GM12891 (cell line): ENCODE data around the gene ECHS1.

ENCODE experiments used
- DNase-seq: peaks from one replicate; pipeline ENCODE4 v3.0.0; 2011; ENCODE audit warnings: low spot score; ENCODE audit not compliant: insufficient read length
- FAIRE-seq: peaks from 2 replicates; lab custom pipeline; 2011; peaks lifted over from hg19 to GRCh38; lab: Jason Lieb, UNC
- PAX5 ChIP-seq: IDR thresholded peaks from 2 replicates; pipeline ENCODE4 v1.6.1; 2011; ENCODE audit warnings: low read length, moderate library complexity, mild to moderate bottlenecking; ENCODE audit not compliant: insufficient read depth, severe bottlenecking
- POLR2A ChIP-seq: IDR thresholded peaks from 2 replicates; pipeline ENCODE4 v1.6.1; 2011; ENCODE audit warnings: low read depth, low read length, control low read depth
- POLR2AphosphoS5 ChIP-seq: IDR thresholded peaks from 2 replicates; pipeline ENCODE4 v1.6.1; 2011; ENCODE audit warnings: low read depth, low read length, control low read depth
- POU2F2 ChIP-seq: IDR thresholded peaks from 2 replicates; pipeline ENCODE4 v1.6.1; 2011; ENCODE audit warnings: low read depth, mild to moderate bottlenecking, control low read depth, low read length, moderate library complexity
- SPI1 ChIP-seq: IDR thresholded peaks from 2 replicates; pipeline ENCODE4 v1.6.1; 2011; ENCODE audit warnings: low read depth, low read length, control low read depth
- TAF1 ChIP-seq: IDR thresholded peaks from 2 replicates; pipeline ENCODE4 v1.6.1; 2011; ENCODE audit warnings: low read depth, low read length, control low read depth

Gene ECHS1

DNA sequence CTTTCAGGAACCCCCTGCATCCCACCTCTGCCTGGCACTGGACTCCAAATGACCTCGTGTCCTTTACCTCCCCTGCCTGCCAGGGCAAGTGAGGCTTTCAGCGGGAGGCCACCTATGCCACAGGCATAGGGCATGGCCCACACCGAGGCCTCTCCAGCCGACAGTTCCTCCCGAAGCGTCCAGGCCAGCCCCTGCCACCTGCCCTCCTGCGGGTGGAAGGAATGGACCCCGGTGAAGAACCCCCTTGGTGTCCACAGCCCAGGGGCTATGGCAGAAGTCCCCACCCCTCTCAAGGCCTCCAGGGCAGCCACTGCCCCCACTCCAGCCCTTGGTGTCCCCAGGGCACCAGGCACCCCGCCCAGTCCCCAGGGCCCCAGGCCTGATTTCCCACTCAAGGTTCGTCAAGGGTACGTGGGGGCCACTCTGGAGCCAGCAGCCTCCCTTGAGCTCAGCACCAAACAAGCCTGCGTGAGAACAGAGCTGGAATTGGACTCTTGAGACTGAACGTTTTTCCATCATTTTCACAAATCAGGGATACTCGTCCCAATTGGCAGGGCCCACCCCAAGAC is 18.4 kb downstream of the ECHS1 start:
- TF ChIP-seq PAX5 = no peak
- TF ChIP-seq SPI1 = no peak
- no peak for TF ChIP-seq POLR2AphosphoS5
- TF ChIP-seq POLR2A = no peak
- DNase-seq = no peak
- FAIRE-seq = no peak

DNA sequence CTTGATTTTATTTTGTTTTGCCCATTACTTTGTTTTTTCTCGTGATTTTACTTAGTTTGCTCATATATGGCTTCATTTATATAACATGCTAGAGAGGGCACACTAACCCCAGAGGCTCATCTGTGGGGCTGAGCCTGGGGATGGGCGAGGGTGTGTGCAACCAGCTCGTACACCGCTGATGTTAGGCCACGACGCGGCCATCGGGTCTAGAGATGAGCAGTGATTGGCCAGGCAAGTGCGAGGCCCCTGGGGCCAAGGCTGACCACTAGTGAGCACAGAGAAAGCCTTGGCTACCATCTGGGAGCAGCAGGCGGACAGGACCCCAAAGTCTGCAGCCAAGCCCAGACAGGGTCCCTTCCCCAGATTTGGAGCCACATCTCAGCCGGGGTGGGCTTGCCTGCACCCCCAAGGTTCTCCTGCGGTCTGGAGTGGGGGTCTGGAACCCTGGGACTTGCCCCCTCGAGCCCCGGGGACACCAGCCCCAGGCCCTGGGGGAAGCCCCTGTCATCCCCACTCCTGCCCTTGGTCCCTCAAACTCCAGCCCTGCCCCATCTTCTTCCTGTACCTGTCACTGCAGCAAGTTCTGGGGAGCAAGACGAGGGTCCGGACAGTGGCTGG is 19.1 kb downstream of the ECHS1 start:
- FAIRE-seq (no peak), DNase-seq (no peak)
- TF ChIP-seq POLR2AphosphoS5 = no peak
- no peak for TF ChIP-seq PAX5
- TF ChIP-seq POLR2A = no peak
- no peak for TF ChIP-seq POU2F2
- TF ChIP-seq TAF1 = no peak
- TF ChIP-seq SPI1 = no peak

DNA sequence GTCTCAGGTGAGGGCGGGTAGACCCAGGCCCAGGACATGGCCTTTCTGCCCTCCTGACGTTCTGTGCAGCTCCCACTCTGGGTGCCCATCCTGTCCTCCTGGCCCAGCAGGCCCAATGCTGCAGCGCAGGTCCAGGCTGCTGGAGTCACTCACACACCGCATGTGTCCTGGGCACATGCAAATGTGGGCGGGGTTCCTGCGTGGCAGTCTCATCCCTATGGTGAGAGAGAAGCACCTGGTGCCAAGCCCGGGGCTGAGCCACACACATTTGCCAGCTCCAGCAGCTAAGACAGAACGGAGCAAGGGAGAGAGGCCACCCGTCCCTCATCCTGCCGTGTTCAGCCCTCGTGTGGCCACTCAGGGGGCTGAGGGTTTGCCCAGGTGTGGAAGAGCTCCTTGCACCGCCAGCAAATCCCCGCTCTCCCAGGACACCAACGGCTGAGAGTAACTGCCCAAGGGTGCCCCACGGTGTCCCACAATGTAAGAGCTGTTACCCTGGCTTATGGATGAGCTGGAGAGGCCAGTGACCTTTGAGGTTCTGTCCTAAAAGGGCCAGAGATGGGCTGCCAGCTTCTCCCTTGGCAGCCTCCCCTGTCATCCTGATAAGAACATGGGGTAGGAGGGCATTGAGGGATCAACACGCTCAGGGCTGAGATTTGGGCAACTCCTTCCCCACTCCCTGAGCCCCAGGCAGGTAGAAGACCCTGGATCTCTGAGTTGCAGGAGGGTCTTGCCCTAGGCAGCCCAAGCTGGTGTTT is 19.8 kb downstream of the ECHS1 start:
- TF ChIP-seq SPI1 (no peak), POLR2AphosphoS5 (no peak), POU2F2 (no peak), POLR2A (no peak)
- DNase-seq (no peak), FAIRE-seq (no peak)

DNA sequence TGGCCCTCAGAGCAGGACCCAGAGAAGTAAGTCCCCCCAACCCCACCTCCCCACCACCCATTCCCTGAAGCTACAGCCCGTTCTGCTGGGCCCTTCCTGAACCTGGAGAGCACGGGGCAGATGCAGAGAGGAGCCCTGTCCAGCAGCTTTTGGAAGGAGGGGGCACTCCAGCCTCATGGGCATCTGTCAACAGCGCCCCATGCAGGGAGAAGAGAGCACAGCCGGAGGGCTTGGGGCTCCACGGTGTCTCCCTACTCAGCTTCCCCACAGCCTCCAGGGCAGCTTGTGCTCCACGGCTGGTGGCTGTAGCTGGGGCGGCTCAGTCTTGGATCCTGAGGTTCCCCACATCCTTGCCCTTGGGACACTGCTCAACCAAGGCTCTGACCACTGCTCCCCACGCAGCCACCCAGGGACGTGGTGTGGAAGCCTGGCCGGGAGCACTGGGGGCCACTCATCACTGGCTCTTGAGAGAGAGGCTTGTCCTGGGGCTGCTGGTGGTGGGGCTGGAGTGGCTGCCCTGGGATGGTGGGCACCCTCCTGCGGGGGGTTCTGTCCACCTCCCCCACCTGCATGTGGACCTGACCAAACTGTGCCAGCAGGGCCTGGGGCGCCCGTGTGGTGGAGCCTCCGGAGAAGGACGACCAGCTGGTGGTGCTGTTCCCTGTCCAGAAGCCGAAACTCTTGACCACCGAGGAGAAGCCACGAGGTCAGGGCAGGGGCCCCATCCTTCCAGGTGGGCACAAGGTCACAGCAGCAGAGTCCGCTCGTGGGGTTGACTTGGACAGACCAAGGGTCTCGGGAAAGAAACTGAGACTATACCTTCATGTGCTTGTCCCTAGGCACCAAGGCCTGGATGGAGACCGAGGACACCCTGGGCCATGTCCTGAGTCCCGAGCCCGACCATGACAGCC is 21.5 kb downstream of the ECHS1 start:
- no peak for DNase-seq
- FAIRE-seq = no peak
- TF ChIP-seq SPI1 (no peak), POLR2A (no peak), POU2F2 (no peak), TAF1 (no peak), PAX5 (no peak)

DNA sequence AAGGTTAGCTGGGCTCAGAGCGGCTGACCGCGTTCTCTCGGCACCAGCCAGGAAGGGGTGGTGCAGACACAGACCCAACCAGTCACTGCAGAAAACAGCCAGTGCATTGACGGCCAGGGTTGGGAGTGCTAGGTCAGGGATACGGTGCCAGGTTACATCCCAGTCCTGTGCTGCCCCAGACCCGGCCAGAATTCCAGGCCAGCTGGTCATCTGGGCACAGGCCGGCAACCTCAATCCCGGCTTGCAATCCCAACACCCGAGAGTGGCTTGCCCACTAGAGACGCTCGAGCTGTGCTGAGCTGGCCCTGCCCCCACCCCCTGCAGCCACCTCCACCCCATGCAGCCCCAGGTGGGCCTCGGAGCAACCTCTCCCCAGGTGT is 22.2 kb downstream of the ECHS1 start:
- FAIRE-seq (no peak), DNase-seq (no peak)
- TF ChIP-seq POLR2AphosphoS5 (no peak), SPI1 (no peak), POLR2A (no peak), POU2F2 (no peak), TAF1 (no peak), PAX5 (no peak)

DNA sequence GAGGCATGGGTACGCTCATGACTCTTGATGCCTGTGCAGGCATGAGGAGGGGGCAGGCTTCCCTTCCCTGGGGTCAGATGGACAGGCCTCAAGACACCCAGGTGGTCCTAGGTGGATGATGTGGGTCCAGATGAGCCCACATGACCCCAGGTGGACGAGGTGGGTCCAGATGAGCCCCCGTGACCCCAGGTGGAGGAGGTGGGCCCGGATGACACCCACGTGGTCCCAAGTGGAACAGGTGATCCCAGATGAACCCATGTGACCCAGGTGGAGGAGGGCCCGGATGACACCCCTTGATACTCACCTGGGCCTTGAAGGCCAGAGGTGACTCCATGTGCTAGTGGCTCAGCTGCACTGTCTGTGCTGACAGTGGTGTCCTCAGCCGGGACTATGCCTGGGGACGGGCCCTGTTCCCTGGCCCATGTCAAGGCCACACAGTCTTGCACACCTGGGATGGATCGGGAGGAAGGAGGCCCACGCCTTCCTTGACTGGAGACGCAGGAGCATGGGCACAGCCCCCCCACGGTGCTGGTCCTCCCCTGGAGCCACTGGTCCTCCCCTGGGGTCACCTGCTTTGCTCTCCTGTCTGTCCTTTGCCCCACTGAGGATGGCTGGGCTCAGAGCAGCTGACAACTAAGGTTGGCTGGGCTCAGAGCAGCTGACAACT is 22.7 kb downstream of the ECHS1 start:
- no peak for TF ChIP-seq TAF1
- TF ChIP-seq POU2F2 = no peak
- TF ChIP-seq PAX5 = no peak
- no peak for TF ChIP-seq SPI1
- no peak for TF ChIP-seq POLR2A
- no peak for DNase-seq
- FAIRE-seq = no peak

DNA sequence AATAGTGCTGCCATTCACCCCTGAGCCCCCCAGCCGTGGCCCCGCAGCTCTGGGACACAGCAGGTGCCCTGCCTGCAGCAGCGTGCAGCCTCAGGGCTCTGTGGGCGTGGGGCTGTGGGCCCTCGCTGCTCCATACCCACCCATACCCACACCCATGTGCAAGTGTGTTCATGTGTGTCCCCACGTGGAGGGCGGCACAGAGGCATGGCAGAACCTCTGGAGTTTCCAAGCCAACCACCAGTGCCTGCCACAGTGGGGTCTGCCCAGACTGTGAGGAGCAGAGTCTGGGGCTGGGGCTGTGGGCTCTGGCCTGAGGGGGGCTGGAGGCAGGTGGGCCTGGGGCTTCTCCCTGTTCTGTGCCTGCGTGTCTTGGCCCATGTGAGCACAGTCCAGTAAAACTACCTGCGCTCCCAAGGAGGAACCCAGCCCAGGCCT is 23.6 kb downstream of the ECHS1 start:
- TF ChIP-seq TAF1 (no peak), POLR2A (no peak), POU2F2 (no peak), POLR2AphosphoS5 (no peak), PAX5 (no peak), SPI1 (no peak)
- no peak for FAIRE-seq
- no peak for DNase-seq

DNA sequence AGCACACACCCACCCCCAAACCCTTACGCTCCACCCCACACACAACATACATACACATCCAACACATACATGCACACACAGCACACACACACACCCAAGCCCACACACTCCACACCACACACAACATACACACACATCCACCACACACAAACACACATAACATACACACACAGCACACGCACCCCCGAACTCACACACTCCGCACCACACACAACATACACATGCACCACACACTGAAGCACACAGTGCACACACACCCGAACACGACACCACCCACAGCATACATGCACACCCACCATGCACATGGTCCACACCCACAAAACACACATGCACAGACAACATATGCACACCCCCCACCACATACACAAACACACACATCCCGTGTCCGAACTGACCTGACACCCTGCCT is 24.0 kb downstream of the ECHS1 start:
- DNase-seq (no peak), FAIRE-seq (peak; percentile 81)
- TF ChIP-seq PAX5 = no peak
- no peak for TF ChIP-seq TAF1
- TF ChIP-seq SPI1 = no peak
- no peak for TF ChIP-seq POLR2AphosphoS5
- no peak for TF ChIP-seq POU2F2
- TF ChIP-seq POLR2A = no peak
